Stimulated activated naive CD8-positive, alpha-beta T cell treated with anti-CD3 and anti-CD28 coated beads, Interleukin-15, amount 100 ng/mL, for 72 hours (primary cell): ENCODE measurements around the gene NCKIPSD.

Experiments used
- ATAC-seq: fragments of 150-1000 bp; cut with Tn5 transposase; 2 replicates; pipeline ENCODE4 v1.10.0; 2021; ENCODE audit warnings: mild to moderate bottlenecking, moderate library complexity
- DNase-seq, 2 donors: peaks; one replicate each; pipeline ENCODE4 v3.0.0; 2021 to 2022
- H3K27ac Mint-ChIP-seq, 2 donors: one replicate each; pipeline ENCODE4 v1.8.0; 2022; ENCODE audit warnings: mild to moderate bottlenecking in 2 of 2, mixed read lengths in 2 of 2, moderate library complexity in 2 of 2
- H3K27me3 Mint-ChIP-seq: one replicate; pipeline ENCODE4 v1.8.0; 2022; ENCODE audit warnings: mixed read lengths
- H3K4me1 Mint-ChIP-seq: one replicate; pipeline ENCODE4 v1.8.0; 2022; ENCODE audit warnings: mild to moderate bottlenecking, mixed read lengths
- H3K4me3 Mint-ChIP-seq, 2 donors: one replicate each; pipeline ENCODE4 v1.8.0; 2022; ENCODE audit warnings: mild to moderate bottlenecking in 2 of 2, mixed read lengths in 2 of 2, moderate library complexity in 1 of 2
- H3K9me3 Mint-ChIP-seq, 2 donors: one replicate each; pipeline ENCODE4 v1.8.0; 2022; ENCODE audit warnings: mixed read lengths in 2 of 2

Gene NCKIPSD

DNA sequence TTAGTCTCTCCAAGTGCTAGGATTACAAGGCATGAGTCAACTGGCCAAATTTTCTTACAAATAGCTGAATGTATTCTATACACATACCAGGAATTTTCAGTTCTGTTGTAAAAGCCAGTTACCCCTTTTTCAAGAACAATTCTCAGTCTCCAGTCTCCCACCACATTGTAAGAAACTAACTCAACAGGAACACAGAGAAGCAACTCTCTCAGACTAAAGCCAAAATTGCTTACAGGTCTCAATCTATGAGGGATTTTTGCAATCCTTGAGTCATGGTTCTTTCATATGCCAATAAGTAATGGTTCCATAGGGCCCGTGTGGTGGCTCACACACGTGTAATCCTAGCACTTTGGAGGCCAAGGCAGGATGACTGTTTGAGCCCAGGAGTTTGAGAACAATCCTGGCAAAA lies 22.8 kb upstream of the NCKIPSD start:
- peak; percentile 50 for ATAC-seq
- H3K27ac Mint-ChIP-seq = peak overlapping the region; percentile 28 to 82
- no peaks in the 10 kb centered on the region for H3K27me3 Mint-ChIP-seq
- H3K4me3 Mint-ChIP-seq = no peak overlapping the region
- H3K9me3 Mint-ChIP-seq = no peaks in the 10 kb centered on the region
- no peak for DNase-seq
- H3K4me1 Mint-ChIP-seq = peaks cover 73% of the 10 kb centered on the region

DNA sequence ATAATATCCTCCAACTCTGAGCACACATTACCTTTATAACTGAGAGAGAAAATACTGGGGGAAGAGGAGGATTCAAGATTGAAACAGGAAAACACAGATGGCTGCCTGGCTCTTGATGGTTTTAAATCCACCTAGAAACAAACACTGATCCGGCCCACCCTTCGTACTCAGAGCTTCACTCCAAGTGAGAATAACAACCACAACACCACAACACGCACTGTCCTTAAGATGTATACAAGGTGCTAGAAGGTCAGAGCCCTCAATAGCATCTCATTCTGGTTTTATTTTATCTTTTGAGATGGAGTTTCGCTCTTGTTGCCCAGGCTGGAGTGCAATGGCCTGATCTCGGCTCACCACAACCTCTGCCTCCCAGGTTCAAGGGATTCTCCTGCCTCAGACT lies 21.4 kb upstream of the NCKIPSD start:
- Mint-ChIP-seq H3K9me3 (peaks cover 0 to 5% of the 10 kb centered on the region in 2 donors), H3K4me3 (no peak overlapping the region), H3K4me1 (peaks cover 67% of the 10 kb centered on the region), H3K27me3 (no peaks in the 10 kb centered on the region), H3K27ac (no peak overlapping the region)
- no peak for ATAC-seq
- DNase-seq = no peak

DNA sequence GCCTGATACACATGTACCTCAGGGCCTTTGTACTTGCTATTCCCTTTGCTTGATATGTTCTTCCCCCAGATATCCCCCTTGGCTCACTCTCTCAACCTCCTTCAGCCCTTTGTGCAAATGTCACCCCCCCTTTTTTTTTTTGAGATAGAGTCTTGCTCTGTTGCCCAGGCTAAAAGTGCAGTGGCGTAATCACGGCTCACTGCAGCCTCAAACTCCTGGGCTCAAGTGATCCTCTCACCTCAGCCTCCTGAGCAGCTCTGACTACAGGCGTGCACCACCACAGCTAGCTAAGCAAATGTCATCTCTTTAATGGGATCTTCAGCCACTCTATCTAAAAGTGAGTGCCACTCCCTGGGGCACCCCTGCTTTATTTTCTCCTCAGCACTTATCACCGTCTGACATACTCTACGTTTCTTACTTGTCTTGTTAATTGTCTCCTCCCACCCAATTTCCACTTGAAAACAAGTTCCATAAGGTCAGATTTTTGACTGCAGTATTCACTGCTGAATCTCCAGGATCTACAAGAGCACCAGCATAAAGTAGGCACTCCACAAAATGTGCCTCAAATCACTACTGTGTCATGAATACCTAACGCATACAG lies 16.7 kb upstream of the NCKIPSD start:
- Mint-ChIP-seq H3K4me3 (no peak overlapping the region), H3K4me1 (peaks cover 30% of the 10 kb centered on the region), H3K9me3 (peaks cover 0 to 5% of the 10 kb centered on the region in 2 donors), H3K27ac (peak overlapping the region in 1 of 2 donors; percentile 14), H3K27me3 (no peaks in the 10 kb centered on the region)
- ATAC-seq = no peak
- DNase-seq = no peak

DNA sequence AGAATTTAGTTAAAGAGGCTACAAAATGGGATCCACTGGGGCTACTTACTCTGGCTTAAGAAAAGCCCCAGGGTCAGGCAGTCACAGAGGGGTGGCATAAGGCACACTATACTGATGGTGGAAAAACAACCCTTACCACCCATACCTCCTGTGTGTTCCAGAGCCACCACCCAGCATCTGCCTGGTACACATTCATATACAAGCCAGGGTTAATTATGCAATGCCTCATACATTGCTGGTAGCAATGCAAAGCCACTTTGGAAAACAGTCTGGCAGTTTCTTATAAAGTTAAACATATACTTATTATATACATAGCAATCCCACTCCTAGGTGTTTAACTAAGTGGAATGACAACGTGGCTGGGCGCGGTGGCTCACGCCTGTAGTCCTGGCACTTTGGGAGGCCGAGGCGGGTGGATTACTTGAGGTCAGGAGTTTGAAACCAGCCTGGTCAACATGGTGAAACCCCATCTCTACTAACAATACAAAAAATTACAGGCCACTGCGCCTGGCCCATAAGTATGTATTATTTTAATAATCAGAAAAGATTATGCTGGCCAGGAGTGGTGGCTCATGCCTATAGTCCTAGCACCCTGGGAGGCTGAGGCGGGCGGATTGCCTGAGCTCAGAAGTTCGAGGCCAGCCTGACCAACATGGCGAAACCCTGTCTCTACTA lies 15.2 kb upstream of the NCKIPSD start:
- H3K4me3 Mint-ChIP-seq = no peak overlapping the region
- peak overlapping the region in 1 of 2 donors; percentile 27 for H3K27ac Mint-ChIP-seq
- H3K9me3 Mint-ChIP-seq = peaks cover 0 to 5% of the 10 kb centered on the region in 2 donors
- no peaks in the 10 kb centered on the region for H3K27me3 Mint-ChIP-seq
- H3K4me1 Mint-ChIP-seq = peaks cover 20% of the 10 kb centered on the region
- no peak for DNase-seq
- ATAC-seq = no peak

DNA sequence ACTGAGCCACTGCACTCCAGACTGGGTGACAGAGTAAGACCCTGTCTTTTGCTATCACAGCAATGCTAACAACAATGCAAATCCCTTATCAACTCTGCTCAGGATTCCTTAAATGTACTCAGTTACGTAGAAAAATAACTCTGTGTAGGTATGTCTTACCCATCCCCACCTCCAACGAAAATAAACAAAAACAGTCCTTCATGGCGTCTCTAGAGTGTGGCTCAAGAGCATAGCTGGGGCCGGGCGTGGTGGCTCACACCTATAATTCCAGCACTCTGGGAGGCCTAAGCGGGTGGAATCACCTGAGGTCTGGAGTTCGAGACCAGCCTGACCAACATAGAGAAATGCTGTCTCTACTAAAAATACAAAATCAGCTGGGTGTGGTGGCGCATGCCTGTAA lies 13.2 kb upstream of the NCKIPSD start:
- no peak for ATAC-seq
- DNase-seq = no peak
- Mint-ChIP-seq H3K27ac (no peak overlapping the region), H3K4me3 (no peak overlapping the region), H3K27me3 (no peaks in the 10 kb centered on the region), H3K9me3 (peaks cover 0 to 5% of the 10 kb centered on the region in 2 donors), H3K4me1 (peaks cover 22% of the 10 kb centered on the region)

DNA sequence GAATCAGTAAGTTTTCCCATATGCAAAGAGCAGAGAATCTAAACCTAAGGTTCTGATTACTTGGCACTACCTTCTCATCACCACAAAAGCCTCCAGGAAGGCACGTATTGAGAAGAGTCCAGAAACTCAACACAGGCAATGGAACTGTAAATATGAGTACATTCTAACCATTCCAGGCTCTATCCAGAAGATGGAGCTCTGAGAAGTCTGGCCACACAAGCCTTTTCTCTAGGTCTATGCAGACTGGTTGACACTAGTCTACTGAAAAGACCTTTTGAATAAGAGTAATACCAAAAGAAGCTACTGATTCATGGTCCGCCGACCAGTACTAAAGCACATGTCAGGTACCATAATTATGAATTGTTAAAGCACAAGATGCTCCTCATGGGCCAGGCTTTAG lies 12.2 kb upstream of the NCKIPSD start:
- Mint-ChIP-seq H3K9me3 (peaks cover 0 to 5% of the 10 kb centered on the region in 2 donors), H3K4me1 (peaks cover 19% of the 10 kb centered on the region), H3K27me3 (no peaks in the 10 kb centered on the region), H3K4me3 (no peak overlapping the region), H3K27ac (no peak overlapping the region)
- ATAC-seq = peak; percentile 35
- DNase-seq = no peak

DNA sequence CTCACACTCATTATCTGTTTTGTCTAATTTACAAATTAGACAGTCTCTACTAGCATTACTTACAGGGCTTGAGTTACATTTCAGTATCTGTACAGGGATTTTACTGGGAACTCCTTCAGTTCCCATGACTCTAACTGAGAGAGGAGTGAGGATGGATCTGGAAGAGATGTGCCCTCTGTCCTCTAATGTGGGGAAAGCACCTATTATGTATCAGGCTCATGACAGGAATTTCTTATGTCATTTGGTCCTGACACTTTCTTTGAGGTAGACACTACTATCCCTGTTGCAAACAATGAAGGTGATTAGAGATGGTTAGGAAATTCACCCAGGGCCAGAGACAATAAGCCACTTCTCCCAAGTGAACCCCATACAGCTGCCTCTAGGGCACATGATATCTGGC lies 10.9 kb upstream of the NCKIPSD start:
- Mint-ChIP-seq H3K4me1 (peaks cover 11% of the 10 kb centered on the region), H3K27me3 (no peaks in the 10 kb centered on the region), H3K4me3 (no peak overlapping the region), H3K27ac (no peak overlapping the region), H3K9me3 (no peaks in the 10 kb centered on the region)
- no peak for ATAC-seq
- DNase-seq = no peak

DNA sequence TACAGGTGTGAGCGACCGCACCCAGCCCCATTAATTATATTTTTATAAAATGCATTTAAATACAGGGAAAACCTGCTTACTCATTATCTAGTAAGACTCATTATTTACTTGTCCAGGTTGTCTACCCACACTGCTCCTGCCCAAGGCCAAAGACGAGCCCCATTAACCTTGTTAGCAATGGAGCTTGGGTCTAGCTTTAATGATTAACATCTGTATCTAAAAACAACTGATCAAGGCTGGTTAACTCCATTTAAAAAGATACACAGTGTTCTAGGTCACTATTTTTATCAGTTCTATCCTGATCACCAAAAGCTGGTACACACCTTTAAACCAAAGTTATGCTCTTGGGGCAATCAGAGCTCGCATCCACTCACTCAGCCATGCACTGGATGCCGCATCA lies 10.4 kb upstream of the NCKIPSD start:
- H3K4me1 Mint-ChIP-seq = peaks cover 11% of the 10 kb centered on the region
- H3K9me3 Mint-ChIP-seq = no peaks in the 10 kb centered on the region
- DNase-seq (no peak), ATAC-seq (no peak)
- H3K4me3 Mint-ChIP-seq = no peak overlapping the region
- H3K27ac Mint-ChIP-seq = no peak overlapping the region
- H3K27me3 Mint-ChIP-seq = no peaks in the 10 kb centered on the region

DNA sequence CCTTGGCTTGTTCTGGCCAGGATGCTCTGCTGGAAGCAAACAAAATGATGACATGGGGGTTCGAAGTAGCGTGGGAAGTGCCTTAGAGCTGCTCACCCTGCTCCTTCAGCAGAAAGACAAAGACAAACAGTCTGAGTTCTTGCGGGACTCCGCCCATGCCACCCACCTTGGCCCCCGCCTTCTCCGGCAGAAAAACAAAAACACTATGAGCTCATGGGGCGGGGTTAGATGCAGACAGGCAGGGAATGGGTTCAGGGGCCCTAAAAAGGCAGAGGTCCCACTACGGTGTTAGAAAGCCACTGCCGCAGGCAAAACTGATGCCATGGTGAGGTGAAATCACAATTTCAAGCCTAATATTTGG lies 9.7 kb upstream of the NCKIPSD start:
- no peak for DNase-seq
- H3K9me3 Mint-ChIP-seq = no peaks in the 10 kb centered on the region
- peak overlapping the region in 1 of 2 donors; percentile 57 for H3K27ac Mint-ChIP-seq
- no peak for ATAC-seq
- peaks cover 11% of the 10 kb centered on the region for H3K4me1 Mint-ChIP-seq
- no peak overlapping the region for H3K4me3 Mint-ChIP-seq
- no peaks in the 10 kb centered on the region for H3K27me3 Mint-ChIP-seq

DNA sequence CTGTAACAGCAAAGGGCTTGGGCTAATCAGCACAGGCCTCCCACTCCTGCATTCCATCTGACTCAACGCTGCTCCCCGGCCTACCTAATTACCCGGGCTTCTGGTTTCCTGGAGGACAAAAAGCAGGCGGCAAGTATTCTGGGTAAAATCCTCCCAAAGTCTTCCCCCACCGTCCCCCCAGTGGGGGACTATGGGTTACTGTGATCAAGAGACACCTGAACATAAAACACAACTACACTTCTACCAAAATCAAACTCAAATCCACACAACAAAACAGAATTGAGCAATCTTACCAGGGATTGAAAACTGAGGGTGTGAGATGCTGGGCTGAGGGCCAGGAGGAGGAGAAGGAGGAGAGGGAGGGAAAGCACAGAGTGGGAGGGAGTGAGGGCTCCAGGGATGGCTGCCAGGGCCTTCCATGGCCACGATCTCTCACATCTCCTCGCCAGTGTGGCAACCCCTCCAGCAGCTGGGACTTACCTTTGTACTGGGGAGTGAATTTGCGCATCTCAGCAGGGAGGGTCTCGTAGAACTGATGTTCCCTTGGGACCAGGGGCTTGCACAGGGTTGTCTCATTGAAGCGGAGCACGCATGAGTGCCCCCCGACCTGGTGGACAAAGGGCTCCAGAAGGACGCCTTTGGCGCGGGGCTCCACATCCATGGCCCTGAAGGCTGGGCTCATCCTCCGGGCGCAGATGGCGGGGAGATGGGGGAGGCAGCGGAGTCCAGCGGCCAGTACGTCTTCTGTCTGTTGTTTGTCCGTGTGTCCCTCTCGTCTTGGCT lies 9.1 kb upstream of the NCKIPSD start:
- ATAC-seq (no peak), DNase-seq (no peak)
- Mint-ChIP-seq H3K9me3 (no peaks in the 10 kb centered on the region), H3K27me3 (no peaks in the 10 kb centered on the region), H3K4me3 (no peak overlapping the region), H3K27ac (no peak overlapping the region), H3K4me1 (peaks cover 11% of the 10 kb centered on the region)

DNA sequence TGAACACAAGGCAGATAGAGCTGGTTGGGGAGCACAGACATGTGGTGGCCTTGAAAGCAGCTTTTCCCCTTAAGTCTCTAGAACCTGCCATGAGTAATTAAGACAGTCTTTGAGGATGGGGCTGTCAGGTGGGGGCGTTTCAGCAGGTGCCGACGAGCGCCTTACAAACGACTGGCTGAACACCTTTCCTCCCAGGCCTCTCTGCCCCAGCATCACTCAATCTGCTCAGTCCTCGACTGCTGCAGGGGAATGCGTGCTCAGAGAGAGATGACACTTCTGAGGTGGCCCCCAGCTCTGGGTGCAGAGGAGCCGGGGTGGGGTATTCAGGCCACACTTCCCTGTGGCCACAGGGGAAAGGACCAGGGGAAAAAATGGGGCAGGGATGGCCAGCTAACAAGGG lies 8.1 kb upstream of the NCKIPSD start:
- Mint-ChIP-seq H3K9me3 (no peaks in the 10 kb centered on the region), H3K27ac (peak overlapping the region in 1 of 2 donors; percentile 59), H3K4me3 (no peak overlapping the region), H3K27me3 (no peaks in the 10 kb centered on the region), H3K4me1 (peaks cover 11% of the 10 kb centered on the region)
- ATAC-seq (no peak), DNase-seq (no peak)

DNA sequence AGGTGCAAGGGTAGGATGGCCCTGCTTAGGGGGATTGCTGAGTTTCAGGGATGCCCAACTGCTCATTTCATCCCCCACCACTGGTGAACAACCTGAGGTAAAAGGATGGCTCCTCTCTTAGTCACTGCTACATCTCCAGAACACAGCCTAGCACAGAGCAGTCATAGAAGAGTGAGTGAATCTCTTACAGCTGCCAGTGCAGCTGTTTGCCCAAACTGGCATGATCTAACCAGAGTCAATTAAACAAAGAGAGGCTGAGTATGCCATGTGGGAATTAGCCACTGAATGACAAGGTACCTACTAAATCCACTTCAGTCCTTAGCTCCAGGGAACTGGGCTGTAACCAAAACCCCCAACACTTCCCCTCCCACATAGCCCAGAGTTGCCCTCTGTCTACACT lies 6.8 kb upstream of the NCKIPSD start:
- DNase-seq = no peak
- Mint-ChIP-seq H3K27me3 (no peaks in the 10 kb centered on the region), H3K9me3 (no peaks in the 10 kb centered on the region), H3K4me1 (peaks cover 11% of the 10 kb centered on the region), H3K27ac (peak overlapping the region in 1 of 2 donors; percentile 27), H3K4me3 (no peak overlapping the region)
- no peak for ATAC-seq

DNA sequence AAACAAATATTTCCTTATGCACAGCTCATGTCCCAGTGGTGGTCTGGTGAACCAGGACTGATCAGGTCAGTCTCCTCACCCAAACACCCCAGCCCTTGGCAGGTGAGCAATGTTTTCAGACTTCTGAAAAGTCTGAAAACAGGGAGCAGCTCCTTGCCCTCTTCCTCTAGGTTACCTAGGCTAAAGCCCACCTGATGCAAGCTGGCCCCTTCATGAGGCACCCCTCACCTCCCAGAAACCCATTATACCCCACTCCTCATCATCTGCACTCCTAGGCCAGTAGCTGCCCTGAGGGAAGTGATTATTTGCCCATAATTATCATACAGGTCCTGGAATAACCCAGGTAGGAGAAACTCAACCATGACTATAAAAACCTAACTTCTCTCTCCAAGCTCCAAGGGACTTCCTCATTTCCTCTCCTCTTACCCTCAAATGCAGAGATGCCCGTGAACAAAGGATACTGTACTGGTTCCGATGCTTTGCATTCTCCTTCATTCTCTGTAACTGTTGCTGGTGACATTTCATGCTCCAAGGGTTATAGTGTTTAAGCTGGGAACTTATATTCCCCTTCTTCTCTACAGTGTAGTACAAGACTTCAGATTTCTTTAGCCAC lies 5.2 kb upstream of the NCKIPSD start:
- Mint-ChIP-seq H3K9me3 (no peaks in the 10 kb centered on the region), H3K27me3 (no peaks in the 10 kb centered on the region), H3K27ac (peak overlapping the region in 1 of 2 donors; percentile 83), H3K4me3 (no peak overlapping the region), H3K4me1 (peaks cover 19% of the 10 kb centered on the region)
- ATAC-seq (no peak), DNase-seq (no peak)

DNA sequence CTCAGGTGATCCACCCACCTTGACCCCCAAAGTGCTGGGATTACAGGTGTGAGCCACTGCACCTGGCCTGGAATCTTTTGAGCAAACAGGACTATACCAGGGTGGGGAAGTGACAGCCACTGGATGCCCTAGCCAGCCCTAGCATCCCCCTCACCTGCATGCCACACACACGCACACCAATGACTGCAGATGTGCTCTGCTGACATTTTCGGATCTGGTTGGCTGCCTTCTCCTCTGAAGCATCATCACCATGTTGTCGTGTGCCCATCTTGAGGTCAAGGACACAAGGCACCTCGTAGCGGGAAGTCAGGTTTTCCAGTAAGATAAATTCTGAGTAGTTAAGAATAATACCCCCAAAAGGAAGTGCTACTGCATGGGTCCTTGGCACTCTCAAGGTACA lies 3.7 kb upstream of the NCKIPSD start:
- no peaks in the 10 kb centered on the region for H3K27me3 Mint-ChIP-seq
- ATAC-seq (no peak), DNase-seq (no peak)
- no peak overlapping the region for H3K4me3 Mint-ChIP-seq
- H3K4me1 Mint-ChIP-seq = peaks cover 17% of the 10 kb centered on the region
- H3K9me3 Mint-ChIP-seq = no peaks in the 10 kb centered on the region
- H3K27ac Mint-ChIP-seq = no peak overlapping the region

DNA sequence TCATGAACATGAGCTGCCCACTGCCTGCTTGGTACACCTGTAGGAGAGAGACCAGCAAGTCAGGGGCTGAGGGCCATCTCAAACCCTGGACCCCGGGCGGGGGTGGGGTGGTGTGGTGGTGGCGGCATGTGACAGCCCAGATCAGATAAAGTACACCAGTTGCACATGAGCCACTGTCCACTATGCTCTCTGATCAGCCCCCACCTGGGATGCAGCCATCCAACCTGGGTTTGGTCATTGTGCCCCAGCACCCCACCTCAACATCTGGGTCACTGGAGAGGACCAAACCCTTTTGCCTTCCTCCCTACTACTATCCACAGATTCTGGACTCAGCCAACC lies 3.0 kb upstream of the NCKIPSD start:
- Mint-ChIP-seq H3K4me1 (peaks cover 24% of the 10 kb centered on the region), H3K9me3 (no peaks in the 10 kb centered on the region), H3K27ac (no peak overlapping the region), H3K27me3 (no peaks in the 10 kb centered on the region), H3K4me3 (no peak overlapping the region)
- ATAC-seq (no peak), DNase-seq (no peak)
